Tibial nerve (tissue), 4 donors: ENCODE data around the gene PRR5. TPM values are rescaled to one million over a fixed set of nuclear protein-coding genes. Genes with fewer than 3 reads are reported as not detected.

Experiments used
- DNase-seq, 2 donors: peaks; one replicate each; pipeline ENCODE4 v3.0.0-alpha.2; 2019; ENCODE audit warnings: low spot score in 2 of 2
- H3K27ac ChIP-seq, 4 donors: fragments of 200-600 bp; sonication (generic) in 3 of 4; one replicate each; pipeline ENCODE4 v1.5.1; 2017 to 2019; ENCODE audit warnings: mild to moderate bottlenecking in 1 of 4
- H3K27me3 ChIP-seq, 2 donors: fragments of 200-600 bp; sonication (generic) in 1 of 2; one replicate each; pipeline versions ENCODE4 v1.5.1 to v1.6.0; 2017 to 2019
- H3K36me3 ChIP-seq, 3 donors: fragments of 200-600 bp; sonication (generic); one replicate each; pipeline ENCODE4 v1.5.1; 2018 to 2019
- H3K4me1 ChIP-seq, 4 donors: fragments of 200-600 bp; sonication (generic) in 3 of 4; one replicate each; pipeline ENCODE4 v1.5.1; 2017 to 2019
- H3K4me3 ChIP-seq, 4 donors: fragments of 200-600 bp; sonication (generic) in 3 of 4; one replicate each; pipeline ENCODE4 v1.5.1; 2017 to 2019; ENCODE audit warnings: mild to moderate bottlenecking in 1 of 4, moderate library complexity in 1 of 4
- H3K9me3 ChIP-seq, 4 donors: fragments of 200-600 bp; sonication (generic) in 3 of 4; one replicate each; pipeline ENCODE4 v1.5.1; 2017 to 2019
- EP300 ChIP-seq, 2 donors: sonication (generic); formaldehyde crosslinking; IDR thresholded peaks; one replicate each; pipeline ENCODE4 v1.6.1; 2017; ENCODE audit warnings: antibody characterized with exemption in 2 of 2, mild to moderate bottlenecking in 1 of 2
- POLR2A ChIP-seq, 2 donors: fragments of 450-650 bp; IDR thresholded peaks; one replicate each; pipeline ENCODE4 v1.6.1; 2017; ENCODE audit warnings: antibody characterized with exemption in 2 of 2, mild to moderate bottlenecking in 2 of 2, moderate library complexity in 2 of 2
- WGBS, 2 donors: methylation state at CpG; one replicate each; pipeline ENCODE4 v1.1.5; 2018; 5-methylcytosine and 5-hydroxymethylcytosine counted together
- total RNA-seq, 4 donors: library from RNA; depleted of rRNA; stranded (reverse); fragments of >200 nt; gene quantifications; one replicate each; pipeline ENCODE4 v1.1.0, GENCODE V29; 2016
- TF ChIP-seq, protein P1 (sequence below), 5 experiments: fragments of 200-600 bp in 3 of 5; fragments of 450-650 bp in 2 of 5; sonication (generic) in 3 of 5; IDR thresholded peaks; one replicate each; pipeline ENCODE4 v1.5.1; 2016 to 2019; ENCODE audit warnings: antibody characterized with exemption in 5 of 5, mild to moderate bottlenecking in 3 of 5, moderate library complexity in 2 of 5

Gene PRR5
- total RNA-seq, 4 donors from 2014 or later = 40.4 to 68.4 (median 42.5) TPM

DNA sequence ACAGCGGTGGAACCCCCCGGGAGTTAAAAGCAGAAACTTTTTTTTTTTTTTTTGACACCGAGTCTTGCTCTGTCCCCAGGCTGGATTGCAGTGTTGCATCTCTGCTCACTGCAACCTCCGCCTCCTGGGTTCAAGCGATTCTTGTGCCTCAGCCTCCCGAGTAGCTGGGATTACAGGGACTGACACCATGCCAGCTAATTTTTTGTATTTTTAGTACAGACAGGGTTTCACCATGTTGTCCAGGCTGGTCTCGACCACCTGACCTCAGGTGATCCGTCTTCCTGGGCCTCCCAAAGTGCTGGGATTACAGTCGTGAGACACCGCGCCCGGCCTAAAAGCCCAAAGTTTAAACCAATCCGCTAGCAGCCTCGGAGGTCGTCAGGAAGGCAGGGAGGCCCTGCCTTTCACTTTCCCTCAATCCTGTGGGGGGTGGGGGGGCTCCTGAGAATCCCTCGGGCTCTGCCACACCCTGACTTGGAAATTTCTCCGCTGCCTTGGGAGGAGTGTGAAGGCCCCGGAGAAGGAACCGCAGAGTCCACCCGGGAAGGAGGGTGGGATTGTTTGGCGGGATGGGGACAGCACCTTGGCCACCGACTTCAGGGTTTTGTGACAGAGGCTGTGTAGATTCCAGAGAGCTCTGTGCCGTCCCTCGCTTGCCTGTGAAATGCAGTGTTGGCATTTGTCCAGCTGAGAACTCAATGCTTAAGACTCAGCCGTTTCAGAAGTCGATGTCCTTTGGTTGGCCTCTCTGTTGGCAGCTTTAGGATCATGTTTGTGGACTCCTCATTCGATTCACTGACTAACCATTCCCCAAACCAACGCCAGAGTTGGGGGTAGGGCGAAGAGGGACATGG lies 51.4 kb downstream of the PRR5 start:
- Histone ChIP-seq H3K36me3 (no peaks in the 10 kb centered on the region), H3K4me3 (no peak overlapping the region), H3K4me1 (peaks cover 0 to 19% (median 6%) of the 10 kb centered on the region in 4 donors), H3K9me3 (peaks cover 0 to 21% (median 0%) of the 10 kb centered on the region in 4 donors), H3K27ac (peak overlapping the region in 1 of 4 donors; percentile 40), H3K27me3 (peaks cover 0 to 57% of the 10 kb centered on the region in 2 donors)
- DNase-seq = peak in 1 of 2 donors; percentile 31
- 12 to 17% methylated on average over 29 of the region's 29 CpGs for WGBS, 2 donors
- TF ChIP-seq POLR2A (IDR thresholded peaks at IDR 0.05) (no peak), EP300 (IDR thresholded peaks at IDR 0.05) (no peak)
- TF ChIP-seq, protein P1, sequence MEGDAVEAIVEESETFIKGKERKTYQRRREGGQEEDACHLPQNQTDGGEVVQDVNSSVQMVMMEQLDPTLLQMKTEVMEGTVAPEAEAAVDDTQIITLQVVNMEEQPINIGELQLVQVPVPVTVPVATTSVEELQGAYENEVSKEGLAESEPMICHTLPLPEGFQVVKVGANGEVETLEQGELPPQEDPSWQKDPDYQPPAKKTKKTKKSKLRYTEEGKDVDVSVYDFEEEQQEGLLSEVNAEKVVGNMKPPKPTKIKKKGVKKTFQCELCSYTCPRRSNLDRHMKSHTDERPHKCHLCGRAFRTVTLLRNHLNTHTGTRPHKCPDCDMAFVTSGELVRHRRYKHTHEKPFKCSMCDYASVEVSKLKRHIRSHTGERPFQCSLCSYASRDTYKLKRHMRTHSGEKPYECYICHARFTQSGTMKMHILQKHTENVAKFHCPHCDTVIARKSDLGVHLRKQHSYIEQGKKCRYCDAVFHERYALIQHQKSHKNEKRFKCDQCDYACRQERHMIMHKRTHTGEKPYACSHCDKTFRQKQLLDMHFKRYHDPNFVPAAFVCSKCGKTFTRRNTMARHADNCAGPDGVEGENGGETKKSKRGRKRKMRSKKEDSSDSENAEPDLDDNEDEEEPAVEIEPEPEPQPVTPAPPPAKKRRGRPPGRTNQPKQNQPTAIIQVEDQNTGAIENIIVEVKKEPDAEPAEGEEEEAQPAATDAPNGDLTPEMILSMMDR (IDR thresholded peaks at IDR 0.05) = no peak

DNA sequence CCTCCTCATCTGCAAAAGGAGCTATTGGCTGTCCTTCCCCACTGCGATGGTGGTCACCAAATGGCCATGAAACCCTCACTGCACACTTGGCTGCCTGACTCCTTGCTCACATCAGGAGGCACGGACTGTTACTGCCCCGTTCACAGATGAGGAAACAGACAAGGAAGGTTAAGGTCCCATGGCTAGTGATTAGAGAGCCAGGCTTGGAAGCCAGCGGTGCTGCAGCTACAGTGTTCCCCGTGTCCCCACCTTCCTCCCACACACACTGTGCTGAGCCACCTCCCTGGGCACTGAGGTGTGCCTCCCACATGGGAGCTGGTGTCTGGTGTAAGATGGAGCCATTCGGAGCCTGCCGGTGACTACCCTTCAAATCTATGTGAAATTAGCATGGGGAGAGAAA lies 53.0 kb downstream of the PRR5 start:
- TF ChIP-seq, protein P1 (IDR thresholded peaks at IDR 0.05) = no peak
- TF ChIP-seq EP300 (IDR thresholded peaks at IDR 0.05) (no peak), POLR2A (IDR thresholded peaks at IDR 0.05) (no peak)
- no peak for DNase-seq
- Histone ChIP-seq H3K27me3 (peaks cover 0 to 53% of the 10 kb centered on the region in 2 donors), H3K4me3 (no peak overlapping the region), H3K36me3 (no peaks in the 10 kb centered on the region), H3K4me1 (peaks cover 0 to 19% (median 6%) of the 10 kb centered on the region in 4 donors), H3K9me3 (peaks cover 0 to 21% (median 0%) of the 10 kb centered on the region in 4 donors), H3K27ac (no peak overlapping the region)
- 69% methylated on average over 6 to 7 of the region's 7 CpGs for WGBS, 2 donors

DNA sequence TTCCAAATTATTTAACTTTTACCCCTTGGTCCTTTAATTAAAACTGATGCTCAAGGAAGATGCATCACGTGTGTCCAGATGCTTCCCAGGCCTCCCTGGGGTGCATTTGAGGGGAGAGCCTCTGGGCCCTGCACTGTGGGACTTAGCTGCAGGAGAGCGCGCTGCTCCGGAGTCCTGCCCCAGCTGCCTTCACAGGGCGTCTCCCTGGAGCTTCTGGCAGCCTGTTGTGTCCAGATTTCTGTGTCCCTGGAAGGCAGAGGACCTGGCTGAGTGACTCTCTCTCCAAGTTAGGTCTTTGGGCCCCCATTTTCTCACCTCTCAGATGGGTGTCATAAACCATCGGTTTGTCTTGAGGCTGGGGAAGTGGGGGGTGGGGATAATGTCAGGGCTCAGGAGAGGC lies 53.4 kb downstream of the PRR5 start:
- WGBS, 2 donors = 28 to 32% methylated on average over 4 to 6 of the region's 6 CpGs
- Histone ChIP-seq H3K4me1 (peaks cover 0 to 19% (median 6%) of the 10 kb centered on the region in 4 donors), H3K9me3 (peaks cover 0 to 20% (median 0%) of the 10 kb centered on the region in 4 donors), H3K27ac (no peak overlapping the region), H3K4me3 (no peak overlapping the region), H3K36me3 (no peaks in the 10 kb centered on the region), H3K27me3 (peaks cover 0 to 50% of the 10 kb centered on the region in 2 donors)
- no peak for DNase-seq
- TF ChIP-seq EP300 (IDR thresholded peaks at IDR 0.05) (no peak), POLR2A (IDR thresholded peaks at IDR 0.05) (no peak)
- TF ChIP-seq, protein P1 (IDR thresholded peaks at IDR 0.05) = no peak

DNA sequence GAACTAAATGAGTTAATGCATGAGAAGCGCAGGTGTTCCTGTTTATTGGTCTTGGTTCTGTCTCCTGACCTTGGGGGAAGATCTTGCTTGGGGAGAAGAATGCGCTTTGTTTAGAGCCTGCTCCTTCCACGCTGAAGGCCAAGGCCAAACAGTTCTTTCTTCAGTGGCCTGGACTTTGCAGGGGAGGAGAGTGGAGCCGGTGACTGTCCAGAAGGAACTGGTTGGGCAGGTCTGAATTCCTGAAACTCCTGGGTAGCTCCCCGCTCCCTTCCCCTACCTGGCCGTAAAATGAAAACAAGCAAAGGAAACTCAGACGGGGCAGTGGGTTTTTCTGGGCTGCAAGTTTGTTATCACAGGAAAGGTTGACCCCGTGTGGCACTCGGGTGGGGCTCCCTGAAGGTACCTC lies 54.0 kb downstream of the PRR5 start:
- Histone ChIP-seq H3K27me3 (peaks cover 0 to 44% of the 10 kb centered on the region in 2 donors), H3K9me3 (peaks cover 0 to 14% (median 0%) of the 10 kb centered on the region in 4 donors), H3K4me1 (peaks cover 0 to 19% (median 6%) of the 10 kb centered on the region in 4 donors), H3K4me3 (no peak overlapping the region), H3K27ac (no peak overlapping the region), H3K36me3 (no peaks in the 10 kb centered on the region)
- WGBS, 2 donors = 43 to 44% methylated on average over 9 of the region's 9 CpGs
- TF ChIP-seq POLR2A (IDR thresholded peaks at IDR 0.05) (no peak), EP300 (IDR thresholded peaks at IDR 0.05) (no peak)
- TF ChIP-seq, protein P1 (IDR thresholded peaks at IDR 0.05) = no peak
- DNase-seq = no peak

DNA sequence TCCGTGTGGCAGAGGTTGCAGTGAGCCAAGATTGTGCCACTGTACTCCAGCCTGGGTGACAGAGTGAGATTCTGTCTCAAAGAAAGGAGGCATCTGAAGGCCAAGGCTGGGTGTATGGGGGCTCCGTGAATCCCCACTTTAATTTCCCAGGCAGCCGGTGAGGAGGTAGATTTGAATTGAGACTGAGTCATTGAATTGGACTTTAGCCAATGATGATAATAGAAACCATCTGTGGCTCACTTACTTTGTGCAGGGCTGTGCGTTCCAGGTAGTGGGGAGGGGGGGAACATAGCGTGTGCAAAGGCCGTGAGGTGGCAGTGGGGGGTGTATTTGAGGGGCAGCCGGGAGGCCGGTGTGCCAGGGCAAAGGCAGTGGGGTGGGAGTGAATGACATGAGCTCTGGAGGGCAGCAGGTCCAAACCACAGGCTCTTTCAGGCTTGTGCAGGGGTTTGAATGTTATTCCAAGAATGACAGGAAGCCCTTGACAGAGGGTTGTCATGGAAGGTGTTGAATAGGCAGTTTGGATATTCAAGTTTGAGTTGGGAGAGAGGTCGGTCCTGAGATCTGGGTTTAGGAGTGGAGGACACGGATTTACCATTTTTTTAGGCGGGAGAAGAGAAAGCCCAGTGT lies 56.5 kb downstream of the PRR5 start:
- Histone ChIP-seq H3K4me1 (peaks cover 0 to 6% (median 2%) of the 10 kb centered on the region in 4 donors), H3K27me3 (peaks cover 0 to 20% of the 10 kb centered on the region in 2 donors)
- no peak for DNase-seq

More for the DNA sequence above, 56.5 kb downstream of the PRR5 start:
- Histone ChIP-seq H3K9me3 (peaks cover 0 to 3% (median 0%) of the 10 kb centered on the region in 4 donors), H3K36me3 (no peaks in the 10 kb centered on the region), H3K27ac (no peak overlapping the region), H3K4me3 (no peak overlapping the region)
- WGBS, 2 donors = 56 to 59% methylated on average over 11 of the region's 11 CpGs
- no peak for TF ChIP-seq POLR2A (IDR thresholded peaks at IDR 0.05)
- TF ChIP-seq, protein P1 (IDR thresholded peaks at IDR 0.05) = no peak
